Liver (tissue), 9 donors: ENCODE data around the gene SCN4A. TPM values are rescaled to one million over a fixed set of nuclear protein-coding genes. Genes with fewer than 3 reads are reported as not detected.

Source experiments
- DNase-seq: peaks from one replicate; pipeline ENCODE4 v3.0.0-alpha.2; 2017; ENCODE audit warnings: low spot score
- H3K27ac ChIP-seq, 2 donors: one replicate each; pipeline ENCODE4 v1.7.0; 2013; ENCODE audit warnings: inconsistent platforms in 2 of 2, low read length in 2 of 2, control low read depth in 1 of 2, low read depth in 1 of 2, mild to moderate bottlenecking in 1 of 2
- H3K27me3 ChIP-seq, 4 donors: one replicate each; pipeline versions ENCODE4 v1.6.1 to v1.7.0; 2013; ENCODE audit warnings: low read length in 3 of 4, inconsistent platforms in 1 of 4, mild to moderate bottlenecking in 1 of 4, moderate library complexity in 1 of 4; ENCODE audit not compliant: control insufficient read depth in 4 of 4, insufficient read depth in 4 of 4
- H3K36me3 ChIP-seq, 4 donors: one replicate each; pipeline versions ENCODE4 v1.6.1 to v1.7.0; 2013; ENCODE audit warnings: low read length in 3 of 4, mild to moderate bottlenecking in 3 of 4, low read depth in 1 of 4, moderate library complexity in 1 of 4; ENCODE audit not compliant: control insufficient read depth in 4 of 4, insufficient read depth in 3 of 4
- H3K4me1 ChIP-seq, 4 donors: one replicate each; pipeline versions ENCODE4 v1.6.1 to v1.7.0; 2013; ENCODE audit warnings: low read length in 3 of 4, mild to moderate bottlenecking in 3 of 4, moderate library complexity in 1 of 4; ENCODE audit not compliant: control insufficient read depth in 4 of 4, insufficient read depth in 4 of 4
- H3K4me3 ChIP-seq, 3 donors: one replicate each; pipeline versions ENCODE4 v1.6.1 to v1.7.0; 2013; ENCODE audit warnings: low read length in 3 of 3, control low read depth in 1 of 3, low read depth in 1 of 3, mild to moderate bottlenecking in 1 of 3
- H3K9ac ChIP-seq, 2 donors: one replicate each; pipeline ENCODE4 v1.7.0; 2013; ENCODE audit warnings: low read length in 2 of 2, mild to moderate bottlenecking in 2 of 2, moderate library complexity in 2 of 2, control low read depth in 1 of 2, low read depth in 1 of 2
- H3K9me3 ChIP-seq, 4 donors: one replicate each; pipeline versions ENCODE4 v1.6.1 to v1.7.0; 2013; ENCODE audit warnings: low read length in 3 of 4; ENCODE audit not compliant: control insufficient read depth in 4 of 4
- EGR1 ChIP-seq, 2 donors: IDR thresholded peaks; 2 replicates each; pipeline ENCODE4 v1.6.1; 2016 to 2018; ENCODE audit warnings: antibody characterized with exemption in 2 of 2, low read depth in 2 of 2
- FOXA2 ChIP-seq: IDR thresholded peaks from 2 replicates; pipeline ENCODE4 v1.6.1; 2016; ENCODE audit warnings: antibody characterized with exemption
- GABPA ChIP-seq, 2 donors: IDR thresholded peaks in 1 of 2; conservative IDR thresholded peaks in 1 of 2; 2 replicates each; pipeline ENCODE4 v1.6.1; 2016; ENCODE audit warnings: antibody characterized with exemption in 2 of 2, mild to moderate bottlenecking in 1 of 2, moderate library complexity in 1 of 2
- HNF4A ChIP-seq, 2 donors: conservative IDR thresholded peaks; 2 replicates each; pipeline ENCODE4 v1.6.1; 2016; ENCODE audit warnings: antibody characterized with exemption in 2 of 2, mild to moderate bottlenecking in 2 of 2
- NR2F2 ChIP-seq: IDR thresholded peaks from 2 replicates; pipeline ENCODE4 v1.6.1; 2016; ENCODE audit warnings: antibody characterized with exemption
- REST ChIP-seq: IDR thresholded peaks from 2 replicates; pipeline ENCODE4 v1.6.1; 2016; ENCODE audit warnings: antibody characterized with exemption, mild to moderate bottlenecking
- SP1 ChIP-seq: IDR thresholded peaks from 2 replicates; pipeline ENCODE4 v1.6.1; 2018; ENCODE audit warnings: antibody characterized with exemption, mild to moderate bottlenecking
- WGBS: extraction: QIAGEN DNeasy Blood & Tissue Kit; methylation state at CpG from one replicate; pipeline ENCODE4 v1.1.7; 2013; 5-methylcytosine and 5-hydroxymethylcytosine counted together
- polyA plus RNA-seq, 2 donors: library from polyadenylated mRNA; stranded (reverse) in 1 of 2; unstranded in 1 of 2; fragments of 200-250 nt in 1 of 2; fragments of >200 nt in 1 of 2; fragmentation: Nextera tagmentation in 1 of 2; extraction: Ambion mirVana in 1 of 2; gene quantifications; one replicate each; pipeline versions ENCODE4 v1.2.1 to v1.2.3, GENCODE V29; 2013 to 2015
- total RNA-seq, 2 donors: library from RNA; depleted of rRNA; stranded (reverse); fragments of >200 nt; gene quantifications; one replicate each; pipeline ENCODE4 v1.2.3, GENCODE V29; 2014
- TF ChIP-seq, protein P1 (sequence below): fragments of 150-350 bp; IDR thresholded peaks from 2 replicates; pipeline ENCODE4 v1.5.1; 2017; ENCODE audit warnings: improper control_type of control experiment, low read depth, low read length; ENCODE audit not compliant: missing input control
- TF ChIP-seq, protein P2 (sequence below): IDR thresholded peaks from 2 replicates; pipeline ENCODE4 v1.6.1; 2016; ENCODE audit warnings: antibody characterized with exemption
- TF ChIP-seq, protein P3 (sequence below): IDR thresholded peaks from 2 replicates; pipeline ENCODE4 v1.6.1; 2016; ENCODE audit warnings: antibody characterized with exemption
- donor health status: healthy.
- donor health status: healthy.
- donor health status: healthy.
- donor health status: healthy.
- donor health status: healthy.

The SCN4A gene
- total and polyA plus RNA-seq, 4 donors: 0.04 to 1.3 (median 0.43) TPM

DNA sequence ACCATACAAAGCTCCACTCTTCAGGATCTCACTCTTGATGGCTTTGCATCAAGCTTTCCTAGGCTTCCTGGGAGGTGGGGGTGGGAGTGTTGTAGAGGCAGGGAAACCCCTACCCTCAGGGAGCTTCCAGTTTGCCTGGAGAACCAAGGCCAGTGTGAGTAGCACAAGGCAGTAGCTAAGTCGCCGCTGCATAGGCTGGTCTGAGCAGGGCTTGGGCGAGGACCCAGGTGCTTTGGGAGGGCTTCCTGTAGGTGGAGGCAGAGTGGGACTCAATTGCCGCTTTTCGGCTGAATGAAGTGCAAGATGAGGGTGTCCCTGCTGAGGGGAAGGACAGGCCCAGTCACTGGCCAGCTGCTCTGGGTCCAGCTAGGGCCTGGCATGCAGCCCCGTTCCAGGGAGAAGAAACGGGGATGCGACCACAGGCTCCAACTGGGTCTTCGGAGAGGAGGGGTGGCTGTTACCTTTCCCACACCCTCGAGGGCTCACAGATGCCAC, 44.5 kb downstream of the SCN4A start:
- DNase-seq: no peak
- H3K27me3 ChIP-seq: no peaks in the 10 kb centered on the region
- peaks cover 0 to 8% (median 2%) of the 10 kb centered on the region in 4 donors for H3K4me1 ChIP-seq
- no peak overlapping the region for H3K4me3 ChIP-seq
- WGBS: 96% methylated on average over 10 of the region's 10 CpGs
- no peaks in the 10 kb centered on the region for H3K9me3 ChIP-seq
- H3K36me3 ChIP-seq: no peaks in the 10 kb centered on the region
- TF ChIP-seq NR2F2 (no peak), FOXA2 (no peak), EGR1 (IDR thresholded peaks at IDR 0.05; ENCODE audit: low read depth in 2 of 2) (no peak), GABPA (IDR thresholded peaks at IDR 0.05 in 1 of 2, conservative IDR thresholded peaks at IDR 0.05 in 1 of 2) (no peak), HNF4A (conservative IDR thresholded peaks at IDR 0.05) (no peak), REST (no peak)
- TF ChIP-seq, protein P1, sequence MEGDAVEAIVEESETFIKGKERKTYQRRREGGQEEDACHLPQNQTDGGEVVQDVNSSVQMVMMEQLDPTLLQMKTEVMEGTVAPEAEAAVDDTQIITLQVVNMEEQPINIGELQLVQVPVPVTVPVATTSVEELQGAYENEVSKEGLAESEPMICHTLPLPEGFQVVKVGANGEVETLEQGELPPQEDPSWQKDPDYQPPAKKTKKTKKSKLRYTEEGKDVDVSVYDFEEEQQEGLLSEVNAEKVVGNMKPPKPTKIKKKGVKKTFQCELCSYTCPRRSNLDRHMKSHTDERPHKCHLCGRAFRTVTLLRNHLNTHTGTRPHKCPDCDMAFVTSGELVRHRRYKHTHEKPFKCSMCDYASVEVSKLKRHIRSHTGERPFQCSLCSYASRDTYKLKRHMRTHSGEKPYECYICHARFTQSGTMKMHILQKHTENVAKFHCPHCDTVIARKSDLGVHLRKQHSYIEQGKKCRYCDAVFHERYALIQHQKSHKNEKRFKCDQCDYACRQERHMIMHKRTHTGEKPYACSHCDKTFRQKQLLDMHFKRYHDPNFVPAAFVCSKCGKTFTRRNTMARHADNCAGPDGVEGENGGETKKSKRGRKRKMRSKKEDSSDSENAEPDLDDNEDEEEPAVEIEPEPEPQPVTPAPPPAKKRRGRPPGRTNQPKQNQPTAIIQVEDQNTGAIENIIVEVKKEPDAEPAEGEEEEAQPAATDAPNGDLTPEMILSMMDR: no peak
- TF ChIP-seq, protein P2, sequence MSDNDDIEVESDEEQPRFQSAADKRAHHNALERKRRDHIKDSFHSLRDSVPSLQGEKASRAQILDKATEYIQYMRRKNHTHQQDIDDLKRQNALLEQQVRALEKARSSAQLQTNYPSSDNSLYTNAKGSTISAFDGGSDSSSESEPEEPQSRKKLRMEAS: no peak
- TF ChIP-seq, protein P3, sequence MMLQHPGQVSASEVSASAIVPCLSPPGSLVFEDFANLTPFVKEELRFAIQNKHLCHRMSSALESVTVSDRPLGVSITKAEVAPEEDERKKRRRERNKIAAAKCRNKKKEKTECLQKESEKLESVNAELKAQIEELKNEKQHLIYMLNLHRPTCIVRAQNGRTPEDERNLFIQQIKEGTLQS: no peak
- H3K9ac ChIP-seq: no peak overlapping the region
- H3K27ac ChIP-seq: no peak overlapping the region

DNA sequence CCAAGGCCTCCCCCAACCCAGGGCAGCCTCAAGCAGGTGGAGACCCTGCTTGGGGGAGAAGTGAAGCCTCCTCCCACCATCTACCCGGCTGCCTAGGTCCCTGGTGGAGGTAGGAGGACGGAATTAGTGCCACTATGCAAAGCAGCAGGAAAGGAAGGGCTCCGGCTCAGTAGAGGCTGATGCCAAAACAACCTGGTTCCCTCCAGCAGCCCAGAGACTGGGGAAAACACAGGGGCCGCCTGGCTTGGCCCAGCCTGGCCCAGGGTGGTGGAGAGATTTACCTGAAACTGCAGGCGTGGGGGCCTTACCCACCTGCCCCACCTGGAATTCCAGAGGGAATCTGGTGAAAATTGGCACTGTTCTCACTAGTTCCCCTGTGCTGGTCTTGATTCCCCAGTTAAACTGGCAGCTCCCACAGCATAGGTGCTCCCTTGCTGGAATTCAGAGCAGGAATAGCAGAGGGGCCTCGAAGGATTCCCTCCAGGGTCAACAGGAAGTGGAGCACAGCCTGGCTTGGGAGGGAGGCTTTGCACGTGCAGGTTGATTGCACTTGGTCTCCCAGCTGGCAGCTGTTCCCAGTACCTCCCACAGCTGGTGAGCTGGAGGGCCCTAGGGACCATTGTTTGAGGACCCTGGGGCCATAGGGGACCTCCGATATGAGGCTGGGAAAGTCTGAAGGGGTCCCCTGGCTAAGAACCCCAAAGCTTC, 45.1 kb downstream of the SCN4A start:
- DNase-seq: no peak
- H3K4me1 ChIP-seq: peaks cover 0 to 8% (median 2%) of the 10 kb centered on the region in 4 donors
- H3K36me3 ChIP-seq: no peaks in the 10 kb centered on the region
- H3K27ac ChIP-seq: no peak overlapping the region
- H3K9ac ChIP-seq: no peak overlapping the region
- no peaks in the 10 kb centered on the region for H3K9me3 ChIP-seq
- TF ChIP-seq, protein P3: no peak
- TF ChIP-seq SP1: no peak
- 77% methylated on average over 8 of the region's 8 CpGs for WGBS
- no peaks in the 10 kb centered on the region for H3K27me3 ChIP-seq
- no peak overlapping the region for H3K4me3 ChIP-seq
